Activated CD8-positive, alpha-beta memory T cell treated with anti-CD3 and anti-CD28 coated beads for 24 hours (primary cell): ENCODE results near the gene LRRC63.
A peak's percentile ranks its signal among the peaks of the same experiment; 100 is the strongest.
"Not testable (repeated sequence)": the region's sequence is repeated elsewhere in the genome, so short reads cannot be mapped to it uniquely, and the experiment has no call there.

Source experiments
- DNase-seq: peaks from one replicate; pipeline ENCODE4 v3.0.0-alpha.2; 2020

The LRRC63 gene

DNA sequence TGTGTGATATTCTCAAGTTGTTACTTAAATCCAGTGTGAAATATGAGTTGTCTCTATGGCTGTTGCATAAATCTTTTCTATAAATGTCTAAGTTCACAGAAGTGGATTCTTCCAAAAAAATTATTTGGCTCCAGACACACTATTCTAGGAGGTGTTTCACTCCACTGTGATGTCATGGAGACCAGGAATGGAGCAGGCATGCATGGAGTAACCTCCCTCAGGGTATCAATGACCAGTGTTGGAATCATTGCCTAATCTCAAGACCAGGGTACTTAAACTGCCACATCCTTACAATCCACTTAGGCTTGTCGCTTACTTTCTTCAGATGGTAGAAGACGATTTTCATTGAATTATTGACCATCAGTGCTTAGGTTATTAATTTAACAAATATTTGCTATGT is 55.4 kb downstream of the LRRC63 start:
- no peak for DNase-seq

DNA sequence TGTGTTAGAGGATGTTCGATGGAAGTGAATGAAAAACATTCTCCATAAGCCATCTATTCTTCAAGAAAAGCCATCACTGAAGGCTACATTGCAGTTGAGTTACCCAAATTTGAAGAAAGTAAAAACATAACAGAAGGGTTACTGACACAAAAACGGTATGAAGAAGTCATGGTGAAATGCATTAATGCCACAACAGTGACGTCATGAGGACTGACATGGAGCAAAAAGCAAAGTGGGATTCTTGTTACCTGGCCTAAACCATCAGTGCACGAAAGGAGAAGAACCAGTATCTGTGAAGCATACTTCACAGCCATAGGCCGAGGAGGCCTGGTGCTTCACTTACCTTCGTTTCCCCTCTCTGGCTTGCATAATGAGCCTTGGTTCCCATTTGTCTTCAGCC is 58.7 kb downstream of the LRRC63 start:
- DNase-seq, result no peak

DNA sequence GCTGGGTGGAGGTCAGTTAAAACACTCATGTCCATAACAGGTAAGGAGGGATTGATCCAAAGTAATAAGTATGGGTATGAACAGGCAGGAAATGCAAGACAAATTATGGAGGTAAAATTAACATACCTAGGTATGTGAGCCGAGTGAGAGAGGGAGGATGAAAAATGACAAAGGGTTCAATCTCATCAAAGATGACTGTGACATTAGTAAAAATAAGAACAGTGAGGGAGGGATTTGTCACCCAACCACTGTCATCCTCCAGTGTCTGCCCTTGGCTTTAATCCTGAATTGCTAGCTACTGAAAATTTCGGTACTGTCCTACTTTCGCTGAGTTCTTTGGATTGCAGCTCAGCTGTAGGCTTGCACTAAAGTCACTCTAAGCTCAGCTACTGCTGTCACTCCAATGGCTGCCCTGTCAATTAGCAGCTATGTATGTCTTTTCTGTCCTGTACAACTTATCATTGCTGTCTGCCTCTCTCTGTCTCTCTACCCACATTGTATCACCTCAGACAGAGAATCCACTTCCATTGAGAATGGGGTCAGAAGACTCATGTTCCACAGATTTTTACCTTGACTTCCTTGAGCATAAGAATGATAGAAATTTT is 62.5 kb downstream of the LRRC63 start:
- DNase-seq, result no peak

DNA sequence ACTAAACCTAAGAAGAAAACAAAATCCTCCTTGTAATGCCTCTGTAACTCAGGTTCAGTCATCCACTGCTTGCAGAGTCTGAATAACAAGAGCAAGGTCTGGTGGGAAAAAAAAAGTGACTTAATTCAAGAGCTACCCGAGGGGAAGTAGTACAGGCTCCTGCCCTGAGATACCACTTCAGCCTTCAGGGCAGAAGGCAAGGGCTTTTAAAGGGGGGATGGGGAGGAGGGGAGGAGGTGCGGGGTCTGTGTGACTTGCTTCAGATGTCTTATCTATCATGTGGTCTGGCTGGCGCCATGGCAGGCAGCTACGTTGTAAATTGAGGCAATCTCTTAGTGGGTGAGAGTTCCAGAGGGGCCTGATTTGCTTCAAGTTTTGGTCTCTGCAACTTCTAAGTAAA is 66.7 kb downstream of the LRRC63 start:
- DNase-seq, result no peak

DNA sequence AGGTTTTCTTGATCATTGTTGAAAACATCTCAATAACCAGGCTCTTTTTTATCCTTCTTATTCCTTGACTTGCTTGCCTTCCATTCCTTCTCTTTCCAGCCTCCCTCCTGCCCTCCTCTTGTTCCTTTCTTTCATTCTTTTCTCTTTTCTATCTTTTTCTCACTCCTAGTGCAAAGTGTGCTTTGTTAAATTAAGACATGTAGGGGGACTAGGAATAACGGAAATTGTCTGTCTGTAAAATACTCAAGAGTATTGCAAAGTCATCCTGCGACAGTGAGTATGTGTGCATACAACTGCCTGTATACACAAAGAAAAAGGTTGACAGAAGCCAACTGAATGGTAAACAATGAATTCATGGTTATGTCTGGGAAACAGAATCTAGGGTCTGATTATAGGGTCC is 70.1 kb downstream of the LRRC63 start:
- no peak for DNase-seq

DNA sequence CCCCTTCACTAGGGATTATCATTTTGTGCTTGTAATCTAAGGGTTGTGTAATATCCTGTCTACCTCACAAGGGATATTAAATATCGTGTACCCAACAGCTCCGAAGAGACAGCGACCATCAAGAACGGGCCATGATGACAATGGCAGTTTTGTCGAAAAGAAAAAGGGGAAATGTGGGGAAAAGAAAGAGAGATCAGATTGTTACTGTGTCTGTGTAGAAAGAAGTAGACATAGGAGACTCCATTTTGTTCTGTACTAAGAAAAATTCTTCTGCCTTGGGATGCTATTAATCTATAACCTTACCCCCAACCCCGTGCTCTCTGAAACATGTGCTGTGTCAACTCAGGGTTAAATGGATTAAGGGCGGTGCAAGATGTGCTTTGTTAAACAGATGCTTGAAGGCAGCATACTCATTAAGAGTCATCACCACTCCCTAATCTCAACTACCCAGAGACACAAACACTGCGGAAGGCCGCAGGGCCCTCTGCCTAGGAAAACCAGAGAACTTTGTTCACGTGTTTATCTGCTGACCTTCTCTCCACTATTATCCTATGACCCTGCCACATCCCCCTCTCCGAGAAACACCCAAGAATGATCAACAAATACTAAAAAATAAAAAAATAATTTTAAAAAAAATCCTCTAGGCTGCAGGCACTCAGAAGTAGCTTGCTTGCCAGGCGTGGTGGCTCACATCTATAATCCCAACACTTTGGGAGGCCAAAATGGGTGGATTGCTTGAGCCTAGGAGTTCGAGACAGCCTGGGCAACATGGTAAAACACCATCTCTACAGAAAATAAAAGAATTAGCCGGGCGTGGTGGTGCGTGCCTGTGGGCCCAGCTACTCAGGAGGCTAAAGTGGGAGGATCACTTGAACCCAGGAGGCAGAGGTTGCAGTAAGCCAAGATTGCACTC is 72.4 kb downstream of the LRRC63 start:
- not testable (repeated sequence) for DNase-seq

DNA sequence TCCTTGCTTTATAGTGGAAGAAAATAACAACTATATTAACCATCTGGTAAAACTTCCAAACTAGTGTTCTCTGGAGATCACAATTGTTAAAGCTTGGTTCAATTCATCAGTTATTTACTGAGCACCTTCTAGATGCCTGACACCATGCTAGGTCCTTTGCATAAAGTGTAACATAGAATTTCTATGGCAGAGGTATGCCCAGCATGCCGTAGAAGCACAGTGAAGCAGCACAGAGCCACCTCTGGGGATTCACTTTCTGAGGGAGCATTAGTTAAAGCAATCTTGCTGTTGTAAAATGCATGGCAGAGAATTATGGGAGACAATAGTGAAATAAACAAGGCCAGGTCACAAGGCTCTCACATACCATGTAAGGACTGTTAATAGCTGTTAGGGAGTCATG is 75.2 kb downstream of the LRRC63 start:
- no peak for DNase-seq

DNA sequence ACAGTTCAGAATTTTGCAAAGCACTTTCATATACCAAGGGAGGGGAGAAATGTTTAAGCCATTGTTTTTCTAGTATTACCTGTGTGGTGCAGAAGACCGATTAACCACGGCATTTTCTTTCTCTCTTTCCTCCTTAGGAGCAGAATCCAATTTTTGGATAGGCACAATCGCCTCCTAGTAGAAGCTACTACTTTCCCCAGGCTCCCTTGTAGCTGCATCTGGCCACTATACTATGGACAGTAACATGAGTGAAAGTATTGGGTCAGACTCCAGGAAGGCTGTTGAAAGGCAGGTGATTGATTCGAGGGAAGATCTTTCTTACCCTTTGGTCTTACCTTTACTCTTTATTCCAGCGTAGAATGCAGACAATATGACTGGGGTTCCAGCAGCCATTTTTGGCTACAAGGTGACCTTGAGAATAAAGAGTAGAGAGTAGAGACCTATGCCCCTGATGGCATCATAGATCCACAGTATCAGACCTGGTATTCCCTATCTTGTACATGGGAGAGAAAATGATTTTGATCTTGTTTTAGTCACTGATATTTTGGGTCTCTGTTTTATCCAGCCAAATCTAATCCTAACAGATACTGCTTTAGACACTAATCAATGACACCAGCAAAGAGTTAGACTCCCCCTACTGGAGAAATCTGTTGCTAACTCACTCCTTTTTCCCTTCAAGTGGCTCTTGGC is 77.0 kb downstream of the LRRC63 start:
- no peak for DNase-seq

DNA sequence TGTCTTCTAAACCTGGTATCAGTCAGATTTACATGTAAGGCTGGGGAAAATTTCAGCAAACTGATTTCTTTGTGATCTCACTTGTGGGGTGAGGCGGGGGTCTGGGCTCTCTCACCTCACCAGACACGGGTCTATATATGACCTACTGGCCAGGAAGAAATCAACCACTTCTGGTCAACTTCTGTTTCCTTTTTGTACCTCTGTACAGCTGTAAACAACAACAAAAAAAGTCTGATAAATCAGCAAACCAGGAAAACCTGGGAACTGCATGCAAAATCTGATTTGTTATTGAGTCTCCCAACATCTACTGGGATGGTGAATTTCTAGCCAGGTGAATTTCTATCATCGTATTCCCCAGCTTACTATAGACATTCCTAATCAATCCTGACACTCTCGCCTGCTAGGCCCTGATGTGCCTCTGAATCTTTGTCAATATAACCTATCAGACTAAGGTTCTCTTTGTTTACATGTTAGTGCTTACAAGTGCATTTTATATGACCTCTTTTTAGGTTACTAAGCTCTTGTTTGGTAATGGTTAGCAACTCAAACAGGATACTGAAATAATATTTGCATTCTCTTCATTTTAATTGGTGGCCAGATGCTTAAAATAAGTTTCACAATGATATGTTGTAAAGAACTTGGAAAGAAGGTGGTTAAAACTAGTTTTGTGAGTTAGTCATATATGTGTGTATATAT is 77.7 kb downstream of the LRRC63 start:
- no peak for DNase-seq

DNA sequence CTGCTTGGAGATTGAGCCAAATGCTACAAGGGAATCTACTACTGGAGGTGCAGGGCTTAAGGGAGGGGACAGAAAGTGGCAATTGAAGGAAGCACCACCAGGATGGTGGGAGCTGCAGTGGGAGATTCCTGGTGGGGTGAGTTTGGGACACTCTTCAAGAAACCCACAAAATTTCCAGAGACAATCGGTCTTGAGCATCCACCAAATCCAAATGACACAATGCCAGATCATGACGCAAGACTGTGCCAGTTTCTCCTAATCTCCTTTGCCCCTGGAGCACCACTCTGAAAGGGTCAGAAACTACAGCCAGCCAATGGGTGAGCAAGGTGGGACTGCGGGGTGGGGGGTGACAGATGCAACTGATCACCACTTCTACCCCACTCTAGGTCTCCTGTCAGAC is 78.7 kb downstream of the LRRC63 start:
- no peak for DNase-seq

DNA sequence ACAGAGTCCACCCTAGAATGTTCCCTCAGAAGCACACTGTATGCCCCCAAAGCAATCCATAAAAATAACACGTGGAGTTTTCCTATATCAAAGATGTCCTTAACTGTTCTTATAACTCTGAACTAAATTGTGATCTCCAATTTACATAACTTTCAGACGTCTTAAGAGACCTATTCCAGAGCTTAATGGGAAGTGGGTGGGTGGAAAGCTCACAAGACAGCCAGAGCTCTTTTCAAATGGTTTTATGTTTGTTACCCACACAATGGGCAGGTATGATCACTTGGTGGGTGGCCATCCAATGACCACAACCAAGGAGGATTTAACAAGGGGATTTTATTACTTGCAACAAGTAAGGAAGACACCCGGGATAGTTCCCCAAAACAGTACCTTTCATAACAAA is 81.7 kb downstream of the LRRC63 start:
- no peak for DNase-seq

DNA sequence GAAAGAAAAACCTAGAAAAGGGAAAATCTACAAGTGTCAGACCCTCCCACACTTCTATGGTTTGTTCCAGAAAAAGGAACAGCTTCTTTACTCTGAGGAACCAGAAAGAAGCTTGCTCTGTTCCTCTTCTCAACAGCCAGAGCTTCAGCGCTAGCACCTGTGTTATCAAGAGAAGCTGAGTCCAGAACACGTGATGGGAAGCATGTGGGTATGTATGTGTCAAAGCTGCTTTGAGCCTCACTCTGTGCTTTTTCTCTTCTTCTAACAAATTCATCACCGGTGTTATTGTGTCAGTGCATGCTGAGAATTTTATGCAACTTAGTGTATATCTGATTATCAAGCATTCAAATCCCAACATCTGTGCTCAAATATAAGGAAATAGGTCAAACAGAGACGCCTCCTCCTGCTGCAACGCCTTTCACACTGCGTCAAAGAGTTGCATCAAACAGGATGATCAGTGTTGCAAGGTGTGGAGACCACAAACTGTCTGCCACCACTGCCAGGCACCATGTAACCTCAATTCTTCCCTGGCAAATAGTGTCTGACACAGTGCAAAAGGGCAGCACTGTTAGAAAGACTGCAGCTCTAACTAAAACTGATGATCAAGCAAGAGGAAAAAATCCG is 83.9 kb downstream of the LRRC63 start:
- DNase-seq, result peak; percentile 75

DNA sequence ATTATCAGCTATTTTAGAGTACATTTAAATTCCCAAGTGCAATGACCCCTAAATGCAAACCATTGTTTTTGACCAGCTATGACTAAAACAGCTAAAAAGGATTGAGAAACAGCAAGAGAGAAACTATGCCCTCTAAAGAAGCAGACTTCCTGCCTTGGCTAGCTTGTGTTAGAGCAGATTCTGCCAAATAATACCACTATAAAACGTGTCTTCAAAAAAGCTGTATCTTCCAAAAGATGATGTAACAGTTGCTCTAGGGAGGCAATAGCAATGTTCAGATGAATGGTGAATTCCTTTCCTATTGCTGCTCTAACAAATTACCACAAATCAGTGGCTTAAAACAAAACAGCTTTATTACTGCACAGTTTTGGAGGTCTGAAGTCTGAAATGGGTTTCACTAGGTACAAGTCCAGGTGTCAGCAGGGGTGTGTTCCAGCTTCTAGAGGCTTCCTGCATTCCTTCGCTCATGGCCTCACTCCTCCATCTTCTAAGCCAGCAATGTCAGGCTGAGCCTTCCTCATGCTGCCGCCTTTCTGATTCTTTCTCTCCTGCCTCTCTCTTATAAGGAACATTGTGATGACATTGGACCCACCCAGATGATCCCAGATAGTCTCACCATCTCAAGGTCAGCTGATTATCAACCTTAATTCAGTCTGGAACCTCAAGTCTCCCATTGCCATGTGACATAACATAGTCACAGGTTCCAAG is 84.5 kb downstream of the LRRC63 start:
- no peak for DNase-seq

DNA sequence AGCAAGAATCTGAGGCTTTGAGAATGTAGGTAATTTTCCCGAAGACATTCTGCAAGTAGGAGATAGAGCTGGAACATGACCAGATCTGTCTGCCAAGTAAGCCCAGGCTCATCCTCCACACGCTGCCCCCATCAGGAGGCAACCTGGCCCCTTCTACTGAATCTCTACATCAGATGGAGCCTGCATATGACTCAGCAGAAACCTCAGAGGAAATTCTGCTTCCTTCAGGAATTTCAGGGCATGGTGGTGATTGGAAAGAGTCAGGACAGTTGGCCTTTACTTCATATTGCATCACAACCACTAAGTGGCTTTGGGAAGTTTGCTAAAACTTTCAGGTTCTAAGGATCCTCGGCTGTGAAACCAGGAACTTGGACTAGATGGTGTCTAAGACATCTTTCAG is 85.2 kb downstream of the LRRC63 start:
- no peak for DNase-seq

DNA sequence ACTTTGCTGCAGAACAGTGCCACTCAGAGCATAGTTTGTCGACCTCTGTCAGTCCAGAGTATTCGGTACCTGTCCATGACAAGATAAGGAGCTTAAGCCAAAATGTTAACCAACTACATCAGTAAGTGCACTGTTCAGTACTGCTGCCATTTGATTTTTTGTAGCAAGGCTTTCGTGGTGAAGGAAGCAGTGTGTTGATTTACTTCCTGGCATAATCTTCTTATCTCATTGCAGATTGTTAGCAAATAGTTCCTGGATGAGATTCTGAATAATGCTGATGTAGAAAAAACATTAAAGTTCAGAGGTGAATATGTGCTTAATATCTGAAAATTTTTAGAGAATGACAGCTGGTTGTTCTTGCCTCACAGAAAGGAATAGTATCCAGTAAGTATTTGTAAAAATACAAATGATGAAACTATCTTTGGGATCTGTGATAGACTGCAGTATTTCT is 85.7 kb downstream of the LRRC63 start:
- DNase-seq, result no peak

DNA sequence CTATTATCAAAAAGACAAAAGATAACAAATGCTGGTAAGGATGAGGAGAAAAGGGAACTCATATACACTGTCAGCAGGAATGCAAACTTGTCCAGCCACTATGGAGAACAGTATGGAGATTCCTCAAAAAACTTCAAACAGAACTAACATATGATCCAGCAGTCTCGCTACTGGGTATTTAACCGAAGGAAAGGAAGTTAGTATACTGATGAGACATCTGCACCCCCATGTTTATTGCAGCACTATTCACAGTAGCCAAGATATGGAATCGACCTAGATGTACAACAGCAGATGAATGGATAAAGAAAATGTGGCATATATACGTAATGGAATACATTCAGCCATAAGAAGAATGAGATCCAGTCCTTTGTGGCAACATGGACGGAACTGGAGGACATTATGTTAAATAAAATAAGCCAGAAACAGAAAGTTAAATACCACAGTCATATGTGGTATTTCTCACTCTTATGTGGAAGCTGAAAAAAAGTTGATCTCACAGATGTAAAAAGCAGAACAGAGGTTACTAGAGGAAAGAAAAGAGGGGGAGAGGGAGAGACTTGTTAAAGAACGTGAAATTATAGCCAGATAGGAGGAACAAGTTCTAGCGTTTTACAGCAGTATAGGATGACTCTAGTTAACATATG is 92.1 kb downstream of the LRRC63 start:
- DNase-seq, result no peak

DNA sequence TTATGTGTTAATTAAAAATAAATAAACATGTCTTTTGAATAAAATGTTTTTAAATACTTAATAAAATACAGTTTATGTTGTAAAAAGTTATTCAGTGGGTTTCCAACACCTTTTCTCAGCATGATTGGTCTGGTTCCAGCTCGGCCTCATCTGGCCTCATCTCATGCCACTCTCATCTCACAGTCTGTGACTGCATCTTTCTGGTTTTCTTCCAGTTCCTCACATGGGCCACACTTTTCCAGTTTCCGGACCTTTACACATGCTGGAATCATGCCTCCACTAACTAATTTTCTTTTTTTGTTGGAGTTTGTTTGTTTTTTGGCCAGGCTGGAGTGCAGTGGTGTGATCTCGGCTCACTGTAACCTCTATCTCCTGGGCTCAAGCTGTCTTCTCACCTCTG is 92.8 kb downstream of the LRRC63 start:
- DNase-seq, result no peak

DNA sequence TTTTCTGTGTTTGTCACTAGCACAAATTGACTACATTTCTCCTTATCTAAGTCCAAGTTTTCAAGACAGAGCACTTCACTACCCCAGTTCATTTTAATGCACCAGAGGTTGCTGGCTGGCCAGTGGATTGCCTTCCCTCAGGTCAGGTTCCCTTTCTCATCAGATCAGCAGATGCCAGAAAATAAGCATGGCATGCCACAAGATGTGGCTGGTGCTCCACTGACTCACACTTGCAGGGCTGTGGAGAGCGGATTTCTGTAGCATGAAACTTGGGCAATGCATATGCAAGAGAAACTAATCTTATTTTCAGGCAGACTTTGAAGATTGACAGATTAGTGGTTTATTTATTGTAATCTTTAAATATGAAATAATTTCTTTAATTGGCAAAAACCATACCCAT is 95.8 kb downstream of the LRRC63 start:
- DNase-seq, result no peak

DNA sequence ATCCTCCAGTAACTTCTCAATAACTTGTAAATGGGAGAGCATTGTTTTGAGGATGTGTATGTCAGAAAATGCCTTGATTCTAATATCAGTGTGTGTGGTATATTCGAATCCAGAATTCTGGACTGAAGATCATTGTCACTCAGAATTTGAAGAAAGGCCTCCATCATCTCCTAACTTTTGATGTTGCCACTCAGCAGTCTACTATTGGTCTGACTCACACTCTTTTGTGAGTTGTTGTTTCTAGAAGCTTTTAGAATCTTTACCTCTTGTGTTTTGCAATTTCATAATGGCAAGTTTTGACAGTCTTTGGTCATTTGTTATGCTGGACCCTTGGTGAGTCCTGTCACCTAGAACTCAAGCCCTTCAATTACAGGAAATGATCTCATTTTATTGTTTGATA is 98.3 kb downstream of the LRRC63 start:
- DNase-seq, result no peak

DNA sequence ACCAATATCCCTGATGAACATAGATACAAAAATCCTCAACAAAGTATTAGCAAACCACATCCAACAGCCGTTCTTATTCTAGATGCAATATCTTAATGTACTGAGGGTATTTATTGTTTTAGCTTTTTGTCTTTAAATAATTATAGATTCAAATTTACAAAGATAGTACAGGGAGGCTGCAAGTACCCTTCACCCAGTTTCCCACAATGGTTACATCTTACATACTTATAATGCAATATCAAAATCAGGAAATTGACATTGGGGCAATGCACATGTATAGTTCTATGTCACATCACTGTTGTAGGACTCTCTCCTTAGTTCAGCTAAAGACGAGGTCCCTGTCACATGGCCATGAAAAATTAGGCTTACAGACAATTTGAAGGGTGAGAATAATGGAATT is 99.5 kb downstream of the LRRC63 start:
- DNase-seq, result no peak

DNA sequence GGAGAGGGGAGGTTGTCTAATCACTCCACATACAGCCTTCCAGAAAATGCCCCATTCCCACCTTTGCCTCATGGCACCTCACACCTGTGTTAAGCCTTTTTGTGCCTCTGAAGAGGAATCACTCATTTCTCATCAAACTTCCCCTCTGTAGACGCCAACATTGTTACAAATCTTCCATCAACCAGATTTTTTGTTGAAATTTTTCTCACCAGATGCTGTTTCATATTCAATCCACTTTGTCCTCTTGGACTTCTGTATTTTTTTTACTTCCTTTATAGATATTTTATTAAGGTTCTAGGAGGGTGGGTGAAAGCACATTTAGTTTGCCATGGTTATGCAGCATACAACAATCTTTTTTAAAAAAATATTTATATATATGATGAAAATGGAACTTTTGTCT is 101.3 kb downstream of the LRRC63 start:
- DNase-seq, result no peak
